OCI-LY3 (cell line): Measurements from ENCODE around the gene PLCH2.

Source experiments
- EZH2phosphoT487 ChIP-seq: fragments of 200-600 bp; shearing (Covaris generic); IDR thresholded peaks from 2 replicates; pipeline ENCODE4 v1.6.1; 2018; ENCODE audit warnings: antibody characterized with exemption, mixed run types, low read depth
- TF ChIP-seq, protein P1 (sequence below): fragments of 200-600, 300-600 bp; sonication (generic); IDR thresholded peaks from 2 replicates; pipeline ENCODE4 v1.5.1; 2014; ENCODE audit warnings: antibody characterized with exemption, low read length, low read depth

DNA sequence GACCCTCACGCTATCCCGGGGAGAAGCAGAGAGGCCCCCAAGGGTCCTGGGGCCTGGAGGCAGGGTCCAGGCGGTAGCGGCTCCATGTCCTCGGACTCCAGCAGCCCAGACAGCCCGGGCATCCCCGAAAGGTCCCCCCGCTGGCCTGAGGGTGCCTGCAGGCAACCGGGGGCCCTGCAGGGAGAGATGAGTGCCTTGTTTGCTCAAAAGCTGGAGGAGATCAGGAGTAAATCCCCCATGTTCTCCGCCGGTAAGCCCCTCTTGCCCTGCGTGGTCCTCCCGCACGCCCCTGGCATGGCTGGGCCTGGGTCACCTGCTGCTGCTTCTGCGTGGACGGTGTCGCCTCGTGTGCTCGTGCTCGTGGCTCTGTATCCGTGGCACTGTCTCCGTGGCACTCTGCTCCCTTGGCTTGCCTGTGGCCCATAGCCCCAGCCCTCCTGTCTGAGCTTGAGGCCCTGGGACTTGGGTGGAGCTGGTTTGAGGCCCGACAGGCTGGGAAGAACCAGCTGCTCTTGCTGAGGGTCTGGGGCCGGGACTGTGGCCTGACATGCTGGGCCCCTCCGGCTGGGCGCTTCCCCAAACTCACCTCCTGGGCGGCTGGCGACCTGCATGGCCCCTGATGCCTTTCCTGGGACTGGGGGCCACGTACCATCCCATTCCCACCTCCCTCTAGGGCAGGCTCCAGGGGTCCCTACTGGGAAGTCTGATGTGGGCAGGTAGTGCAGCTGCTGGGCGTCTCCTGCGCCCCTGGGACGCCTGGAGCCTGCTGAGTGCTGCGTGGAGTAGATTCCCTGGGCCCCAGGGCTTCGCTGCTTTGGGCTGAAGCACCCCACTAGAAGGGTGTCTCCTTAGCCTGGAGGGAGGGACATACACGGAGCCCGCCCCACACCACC lies 26.8 kb downstream of the PLCH2 start:
- TF ChIP-seq, protein P1, sequence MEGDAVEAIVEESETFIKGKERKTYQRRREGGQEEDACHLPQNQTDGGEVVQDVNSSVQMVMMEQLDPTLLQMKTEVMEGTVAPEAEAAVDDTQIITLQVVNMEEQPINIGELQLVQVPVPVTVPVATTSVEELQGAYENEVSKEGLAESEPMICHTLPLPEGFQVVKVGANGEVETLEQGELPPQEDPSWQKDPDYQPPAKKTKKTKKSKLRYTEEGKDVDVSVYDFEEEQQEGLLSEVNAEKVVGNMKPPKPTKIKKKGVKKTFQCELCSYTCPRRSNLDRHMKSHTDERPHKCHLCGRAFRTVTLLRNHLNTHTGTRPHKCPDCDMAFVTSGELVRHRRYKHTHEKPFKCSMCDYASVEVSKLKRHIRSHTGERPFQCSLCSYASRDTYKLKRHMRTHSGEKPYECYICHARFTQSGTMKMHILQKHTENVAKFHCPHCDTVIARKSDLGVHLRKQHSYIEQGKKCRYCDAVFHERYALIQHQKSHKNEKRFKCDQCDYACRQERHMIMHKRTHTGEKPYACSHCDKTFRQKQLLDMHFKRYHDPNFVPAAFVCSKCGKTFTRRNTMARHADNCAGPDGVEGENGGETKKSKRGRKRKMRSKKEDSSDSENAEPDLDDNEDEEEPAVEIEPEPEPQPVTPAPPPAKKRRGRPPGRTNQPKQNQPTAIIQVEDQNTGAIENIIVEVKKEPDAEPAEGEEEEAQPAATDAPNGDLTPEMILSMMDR = no peak
- no peak for TF ChIP-seq EZH2phosphoT487
